Measurements from ENCODE around the gene PLEKHN1. TPM values are rescaled to one million over a fixed set of nuclear protein-coding genes. Genes with fewer than 3 reads are reported as not detected.

The PLEKHN1 gene
- total RNA-seq, 1 experiment from 2014 or later: 9.1 TPM

- Histone ChIP-seq H3K27me3 (ENCODE audit: insufficient read depth, low read depth) (peaks cover 42% of the 10 kb centered on the region), H3K9me3 (ENCODE audit: insufficient read depth, low read depth) (no peaks in the 10 kb centered on the region), H4K20me1 (ENCODE audit: insufficient read depth) (no peaks in the 10 kb centered on the region; the same call in 1 of the 2 replicates), H2AFZ (peak within 1 kb of the TSS; percentile 73; the same call in 1 of the 2 replicates), H3K36me3 (ENCODE audit: low read depth) (no peaks in the 10 kb centered on the region), H3K4me2 (peak within 1 kb of the TSS; percentile 79), H3K79me2 (ENCODE audit: low read depth) (no peaks in the 10 kb centered on the region), H3F3A (ENCODE audit: insufficient read depth, low read depth) (peaks cover 12% of the 10 kb centered on the region; the same call in 1 of the 2 replicates), H3K4me3 (peak within 1 kb of the TSS; percentile 55), H3K9me2 (ENCODE audit: insufficient read depth) (no peaks in the 10 kb centered on the region), H3K4me1 (replicated peaks; ENCODE audit: insufficient read depth) (peaks cover 19% of the 10 kb centered on the region), H3K27ac (no peak within 1 kb of the TSS)
- CTCF ChIA-PET: no interaction called here
- BruUV-seq (replicated peaks): no TSS peak
- TF ChIP-seq CTCF (conservative IDR thresholded peaks at IDR 0.05) (no peak), EZH2 (IDR thresholded peaks at IDR 0.05; ENCODE audit: low read depth) (no peak)
- DNase-seq: peak; percentile 61 to 82
- POLR2A ChIA-PET (ENCODE audit: unreplicated experiment): interaction anchor here (0.6 kb wide), 1 partner anchor 43 kb away, joined by 4 read pairs; no protein-coding TSS in a partner anchor
- intact Hi-C loops (cut with micrococcal nuclease; ENCODE audit: unreplicated experiment): no loop called here
Observed at GRCh38 chr1:923131-923990, 42.9 kb upstream of the PLEKHN1 start, which contains the start of gene SAMD11. TSS of gene SAMD11 (plus strand) at chr1:923923. CDS start at chr1:924432, 509 bp downstream.

- H3K4me2 ChIP-seq: peak overlapping the region; percentile 79
- peaks cover 19% of the 10 kb centered on the region for H3K4me1 ChIP-seq (replicated peaks; ENCODE audit: insufficient read depth)
- TF ChIP-seq EZH2 (IDR thresholded peaks at IDR 0.05; ENCODE audit: low read depth) (no peak), CTCF (conservative IDR thresholded peaks at IDR 0.05) (no peak)
- H3K9me2 ChIP-seq (ENCODE audit: insufficient read depth): no peaks in the 10 kb centered on the region
- H3F3A ChIP-seq (ENCODE audit: insufficient read depth, low read depth): peaks cover 12% of the 10 kb centered on the region; the same call in 1 of the 2 replicates
- ChIA-PET CTCF (no interaction called here), POLR2A (ENCODE audit: unreplicated experiment) (no interaction called here)
- BruUV-seq (replicated peaks): no TSS peak
- no peaks in the 10 kb centered on the region for H3K36me3 ChIP-seq (ENCODE audit: low read depth)
- no peaks in the 10 kb centered on the region; the same call in 1 of the 2 replicates for H4K20me1 ChIP-seq (ENCODE audit: insufficient read depth)
- H3K79me2 ChIP-seq (ENCODE audit: low read depth): no peaks in the 10 kb centered on the region
- no peak for DNase-seq
- H3K9me3 ChIP-seq (ENCODE audit: insufficient read depth, low read depth): no peaks in the 10 kb centered on the region
- H3K27ac ChIP-seq: no peak overlapping the region
- H3K27me3 ChIP-seq (ENCODE audit: insufficient read depth, low read depth): peaks cover 34% of the 10 kb centered on the region
- peak overlapping the region; percentile 55; the same call in 1 of the 2 replicates for H3K4me3 ChIP-seq
- peak overlapping the region; percentile 73; the same call in 1 of the 2 replicates for H2AFZ ChIP-seq
- intact Hi-C loops (cut with micrococcal nuclease; ENCODE audit: unreplicated experiment): no loop called here
Observed at GRCh38 chr1:923991-924655, 42.2 kb upstream of the PLEKHN1 start.
